ENCODE results near the gene NCKAP5. TPM values are rescaled to one million over a fixed set of nuclear protein-coding genes. Genes with fewer than 3 reads are reported as not detected.

Gene NCKAP5
- polyA plus RNA-seq, 3 donors, result not detected

- no peaks in the 10 kb centered on the region for H4K20me1 ChIP-seq (ENCODE audit: insufficient read depth, low read length)
- peaks cover 0 to 8% (median 0%) of the 10 kb centered on the region in 7 donors for H3K9me3 Mint-ChIP-seq
- TF ChIP-seq CTCF (IDR thresholded peaks at IDR 0.05), result no peak
Measured at GRCh38 chr2:132886574-132886973, 681.7 kb downstream of the NCKAP5 start.

GRCh38 chr2:132884705-132885104 lies 683.6 kb downstream of the NCKAP5 start:
- no peaks in the 10 kb centered on the region for H3K4me1 ChIP-seq (ENCODE audit: control insufficient read depth in 1 of 2, insufficient read depth in 2 of 2, low read length in 2 of 2)
- H3K4me3 Mint-ChIP-seq, result no peak overlapping the region
- H3K27ac ChIP-seq (ENCODE audit: low read depth in 1 of 2, low read length in 2 of 2), result no peak overlapping the region
- H3K36me3 ChIP-seq (replicated peaks in 1 of 2; ENCODE audit: control insufficient read depth in 1 of 2, insufficient read depth in 2 of 2, low read length in 2 of 2), result no peaks in the 10 kb centered on the region
- H3K4me1 Mint-ChIP-seq, result no peaks in the 10 kb centered on the region
- DNase-seq, result no peak
- peaks cover 0 to 1% (median 1%) of the 10 kb centered on the region in 3 donors for H3K27me3 Mint-ChIP-seq (ENCODE audit: low read depth in 3 of 3)
- peaks cover 0 to 8% (median 1%) of the 10 kb centered on the region in 7 donors for H3K9me3 Mint-ChIP-seq
- TF ChIP-seq CTCF (IDR thresholded peaks at IDR 0.05), result no peak
- no peaks in the 10 kb centered on the region for H3K36me3 Mint-ChIP-seq
- WGBS (ENCODE audit: insufficient coverage), result 84% methylated on average over 5 of the region's 6 CpGs
- no peaks in the 10 kb centered on the region for H3K27me3 ChIP-seq (ENCODE audit: control insufficient read depth in 2 of 2, insufficient read depth in 2 of 2, low read length in 2 of 2)
- H4K20me1 ChIP-seq (ENCODE audit: insufficient read depth, low read length), result no peaks in the 10 kb centered on the region
- no peaks in the 10 kb centered on the region for H3K79me2 ChIP-seq (ENCODE audit: insufficient read depth, low read length)
- intact Hi-C loops (cut with micrococcal nuclease), result no loop called here
- H2AFZ ChIP-seq (ENCODE audit: insufficient read depth, low read depth, low read length, poor library complexity, severe bottlenecking), result no peak overlapping the region
- H3K4me2 ChIP-seq (replicated peaks; ENCODE audit: extremely low read depth, low read length, poor library complexity, severe bottlenecking), result no peak overlapping the region
- H3K27ac Mint-ChIP-seq, result peak overlapping the region in 1 of 7 donors; percentile 19
- peaks cover 0 to 7% of the 10 kb centered on the region in 2 donors for H3K9me3 ChIP-seq (replicated peaks in 1 of 2; ENCODE audit: control insufficient read depth in 1 of 2, insufficient read depth in 1 of 2, low read length in 2 of 2)
- H3K9ac ChIP-seq (ENCODE audit: insufficient read depth, low read length, poor library complexity, severe bottlenecking), result no peak overlapping the region
- H3K4me3 ChIP-seq (replicated peaks in 1 of 3; ENCODE audit: low read depth in 2 of 3, low read length in 3 of 3), result no peak overlapping the region

More at GRCh38 chr2:132886574-132886973, 681.7 kb downstream of the NCKAP5 start:
- Histone ChIP-seq H3K4me1 (ENCODE audit: control insufficient read depth in 1 of 2, insufficient read depth in 2 of 2, low read length in 2 of 2) (no peaks in the 10 kb centered on the region), H3K36me3 (replicated peaks in 1 of 2; ENCODE audit: control insufficient read depth in 1 of 2, insufficient read depth in 2 of 2, low read length in 2 of 2) (no peaks in the 10 kb centered on the region), H2AFZ (ENCODE audit: insufficient read depth, low read depth, low read length, poor library complexity, severe bottlenecking) (no peak overlapping the region), H3K27ac (ENCODE audit: low read depth in 1 of 2, low read length in 2 of 2) (no peak overlapping the region), H3K9me3 (replicated peaks in 1 of 2; ENCODE audit: control insufficient read depth in 1 of 2, insufficient read depth in 1 of 2, low read length in 2 of 2) (peaks cover 0 to 7% of the 10 kb centered on the region in 2 donors), H3K79me2 (ENCODE audit: insufficient read depth, low read length) (no peaks in the 10 kb centered on the region), H3K4me3 (replicated peaks in 1 of 3; ENCODE audit: low read depth in 2 of 3, low read length in 3 of 3) (no peak overlapping the region), H3K4me2 (replicated peaks; ENCODE audit: extremely low read depth, low read length, poor library complexity, severe bottlenecking) (no peak overlapping the region), H3K9ac (ENCODE audit: insufficient read depth, low read length, poor library complexity, severe bottlenecking) (no peak overlapping the region), H3K27me3 (ENCODE audit: control insufficient read depth in 2 of 2, insufficient read depth in 2 of 2, low read length in 2 of 2) (no peaks in the 10 kb centered on the region)
- DNase-seq, result no peak
- Mint-ChIP-seq H3K4me3 (no peak overlapping the region), H3K4me1 (no peaks in the 10 kb centered on the region), H3K36me3 (no peaks in the 10 kb centered on the region), H3K27ac (no peak overlapping the region), H3K27me3 (ENCODE audit: low read depth in 3 of 3) (peaks cover 0 to 1% (median 0%) of the 10 kb centered on the region in 3 donors)
- intact Hi-C loops (cut with micrococcal nuclease), result no loop called here
- WGBS (ENCODE audit: insufficient coverage), result no CpG with 5 or more reads among the region's 2 CpGs
